GM18951 (cell line): Measurements from ENCODE around the gene HOPX.

Experiments used
- POLR2A ChIP-seq: IDR thresholded peaks from 4 replicates; pipeline ENCODE4 v1.6.1; 2011; ENCODE audit warnings: mild to moderate bottlenecking; ENCODE audit not compliant: insufficient read length, insufficient read depth; ENCODE audit errors: extremely low read depth
- in situ Hi-C: fragments of 300-500 bp; cut with MboI; formaldehyde crosslinking; loops from one replicate; pipeline ENCODE4 v1.12.0; 2022; ENCODE audit warnings: low sequenced_read_pairs, mixed read lengths, inconsistent platforms; ENCODE audit not compliant: unreplicated experiment

The HOPX gene

DNA sequence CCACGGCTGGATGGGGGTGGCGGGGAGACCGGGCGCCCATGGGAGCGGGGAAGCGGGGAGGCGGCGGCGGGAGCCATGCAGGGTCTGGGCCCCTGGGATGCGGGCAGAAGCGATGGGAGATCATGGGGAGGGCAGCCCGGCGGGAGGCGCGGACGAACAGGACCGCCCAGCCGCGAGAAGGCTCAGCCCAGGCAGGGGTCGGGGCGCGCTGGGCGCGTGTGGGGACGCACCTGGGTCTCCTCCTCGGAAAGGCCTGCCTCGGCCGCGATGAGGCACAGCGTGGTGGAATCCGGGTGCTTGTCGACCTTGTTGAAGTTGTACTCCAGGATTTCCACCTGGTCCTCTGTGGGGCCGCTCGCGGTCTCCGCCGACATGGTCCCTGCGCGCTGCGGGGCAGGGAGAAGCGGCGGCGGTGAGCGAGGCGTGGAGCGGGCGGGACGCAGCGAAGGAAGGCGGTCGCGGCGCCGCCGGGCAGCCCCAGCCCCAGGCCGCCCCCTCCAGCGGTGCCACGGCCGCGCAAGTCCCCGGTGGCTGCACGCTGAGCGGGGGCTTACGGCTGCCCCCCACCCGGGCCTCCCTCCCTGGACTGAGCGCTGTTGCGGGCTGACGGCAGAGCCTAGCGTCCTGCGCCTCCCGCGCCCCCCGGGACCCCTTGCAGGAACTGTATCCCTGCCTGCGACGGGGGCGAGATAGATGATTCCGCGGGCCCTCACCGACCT, 25.3 kb downstream of the HOPX start:
- in situ Hi-C loops = no loop called here
- no peak for TF ChIP-seq POLR2A

DNA sequence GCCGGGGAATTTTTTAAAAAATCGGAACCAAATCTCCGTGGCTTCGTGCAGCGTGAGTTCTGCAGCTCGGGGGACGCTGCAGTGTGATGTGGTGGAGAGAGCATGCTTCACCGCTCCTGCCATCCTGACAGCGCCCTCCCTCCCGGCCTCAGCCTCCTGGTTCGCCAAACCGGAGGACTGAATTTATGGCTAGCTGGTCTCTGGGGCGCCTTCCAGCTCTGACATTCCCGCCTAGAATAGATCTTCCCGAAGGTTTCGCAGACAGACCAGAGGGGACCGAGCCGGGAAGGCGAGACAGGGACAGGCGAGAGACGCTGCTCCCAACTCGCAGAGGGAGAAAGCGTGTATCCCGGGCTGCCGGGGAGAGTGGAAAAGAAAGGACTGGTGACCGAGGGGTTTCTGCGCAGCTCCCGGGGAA, 25.9 kb downstream of the HOPX start:
- in situ Hi-C loops = no loop called here
- TF ChIP-seq POLR2A = no peak

DNA sequence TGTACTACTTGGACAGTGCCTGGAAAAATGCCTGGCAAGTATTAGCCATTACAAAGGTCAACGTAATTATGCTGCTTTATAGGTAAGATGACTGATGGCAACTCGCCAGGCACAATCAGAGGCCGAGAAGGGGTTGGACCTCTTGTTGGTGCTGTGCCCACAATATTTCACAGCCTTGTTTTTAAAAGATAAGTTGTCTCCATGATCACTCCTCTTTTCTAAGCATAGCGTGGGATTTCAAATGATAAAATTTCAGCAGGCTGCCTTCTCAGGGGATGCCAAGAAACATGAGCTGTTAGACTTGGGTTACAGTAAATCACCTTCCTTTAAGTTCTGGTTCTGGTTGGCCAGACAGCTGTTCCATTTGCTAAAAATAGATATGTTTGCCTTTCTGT, 26.9 kb downstream of the HOPX start:
- in situ Hi-C loops = no loop called here
- no peak for TF ChIP-seq POLR2A

DNA sequence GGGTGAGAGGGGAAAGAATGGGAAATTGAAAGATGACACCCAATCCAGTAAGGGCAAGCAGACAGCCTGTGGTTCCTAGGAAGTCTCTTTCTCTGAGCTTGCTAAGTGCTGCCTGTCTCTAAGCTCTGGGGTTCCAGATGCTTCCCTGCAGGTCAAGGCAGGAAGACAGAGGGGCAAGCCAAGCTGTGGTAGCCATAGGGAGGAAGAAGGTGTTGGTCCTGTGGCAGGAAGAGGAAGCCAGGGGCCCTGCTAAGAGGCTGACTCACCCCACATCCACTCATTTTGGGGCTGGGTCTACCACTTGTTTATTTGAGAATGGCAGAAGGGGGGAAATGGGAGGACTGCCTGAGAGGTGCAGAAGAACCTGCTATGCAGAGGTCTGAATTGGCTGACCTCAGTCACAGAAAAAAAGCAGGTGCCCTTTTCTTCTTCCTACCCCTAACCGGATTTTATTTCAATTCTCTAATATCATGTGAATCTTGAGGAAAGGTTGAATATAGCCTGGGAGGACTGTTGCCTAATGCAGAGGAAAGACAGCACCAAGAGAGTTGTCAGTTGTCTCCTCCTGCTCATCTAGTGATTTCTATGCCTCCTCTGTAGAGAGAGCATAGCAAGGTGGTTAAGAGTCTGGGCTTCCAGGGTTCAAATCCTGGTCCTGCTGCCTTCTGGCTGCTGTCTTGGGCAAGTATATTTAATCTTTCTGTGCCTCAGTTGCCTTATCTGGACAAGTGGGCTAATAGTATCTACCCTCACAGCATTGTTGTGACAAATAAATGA, 27.4 kb downstream of the HOPX start:
- TF ChIP-seq POLR2A = no peak
- in situ Hi-C loops = no loop called here

DNA sequence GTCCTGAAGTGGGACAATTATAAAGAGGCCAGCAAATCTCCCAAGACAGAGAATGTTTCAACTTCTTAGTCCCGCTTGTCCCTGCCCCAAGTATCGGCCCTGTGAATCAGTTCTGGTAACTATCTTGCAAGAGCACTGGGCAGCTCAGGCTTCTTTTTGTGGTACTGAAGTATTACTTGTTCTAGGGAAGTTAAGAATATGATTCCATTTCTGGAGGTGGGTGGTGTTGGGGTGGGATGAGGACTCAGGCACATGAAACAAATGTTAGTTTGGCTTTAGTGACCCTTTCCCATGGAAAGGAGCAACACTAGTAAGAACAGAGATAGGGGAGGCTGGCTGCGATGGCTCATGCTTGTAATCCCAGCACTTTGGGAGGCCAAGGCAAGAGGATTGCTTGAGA, 28.9 kb downstream of the HOPX start:
- TF ChIP-seq POLR2A = no peak
- in situ Hi-C loops = no loop called here

DNA sequence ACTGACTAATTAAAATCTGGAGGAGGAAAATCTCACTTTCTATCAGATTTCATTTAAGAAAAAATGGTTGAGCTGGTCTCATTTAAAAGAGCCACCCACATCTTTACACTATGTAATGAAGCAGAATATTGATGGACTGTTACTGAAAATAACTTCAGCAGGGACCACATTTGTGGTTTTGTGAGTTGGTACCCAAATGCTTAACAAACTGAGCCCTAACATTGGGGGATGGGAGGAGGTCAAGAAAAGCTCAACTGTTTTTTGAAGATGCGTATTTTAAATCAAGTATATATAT, 30.1 kb downstream of the HOPX start:
- TF ChIP-seq POLR2A = no peak
- in situ Hi-C loops = no loop called here

DNA sequence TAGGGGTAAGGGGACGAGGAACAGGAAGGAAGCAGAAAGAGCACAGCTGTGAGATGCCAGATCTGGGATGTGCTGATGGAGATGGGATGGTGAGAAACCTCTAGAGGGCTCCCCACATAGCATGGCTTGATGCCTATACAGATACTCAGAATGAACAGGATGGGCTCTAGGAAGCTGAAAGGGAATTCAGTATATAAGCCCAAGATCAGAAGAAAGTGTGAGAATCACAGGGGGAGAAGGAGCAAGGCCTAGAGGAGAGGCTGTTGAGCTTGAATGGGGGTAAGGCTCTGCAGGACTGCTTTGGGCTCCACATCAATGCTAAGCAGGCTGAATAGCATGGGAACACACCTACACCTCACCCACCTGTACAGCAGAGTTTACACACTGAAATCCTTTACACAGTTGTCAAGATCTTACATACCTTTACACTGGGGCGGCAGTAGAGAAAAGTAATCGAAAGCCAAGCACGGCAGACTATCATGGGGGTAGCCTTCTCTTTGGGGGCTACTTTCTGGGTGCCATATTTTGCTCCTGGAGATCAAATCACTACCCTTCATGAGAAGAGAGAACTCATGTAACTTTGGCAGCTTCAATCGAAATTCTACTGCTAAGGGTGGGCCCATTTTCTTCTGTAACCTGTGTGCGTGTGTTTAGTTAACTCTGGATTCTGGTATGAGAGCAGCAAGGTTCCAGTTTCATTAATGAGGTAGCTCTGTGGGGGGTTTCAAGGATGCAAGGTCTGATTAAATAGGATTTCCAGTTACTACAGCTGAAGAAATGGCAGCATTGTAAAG, 30.6 kb downstream of the HOPX start:
- TF ChIP-seq POLR2A = no peak
- in situ Hi-C loops = no loop called here

DNA sequence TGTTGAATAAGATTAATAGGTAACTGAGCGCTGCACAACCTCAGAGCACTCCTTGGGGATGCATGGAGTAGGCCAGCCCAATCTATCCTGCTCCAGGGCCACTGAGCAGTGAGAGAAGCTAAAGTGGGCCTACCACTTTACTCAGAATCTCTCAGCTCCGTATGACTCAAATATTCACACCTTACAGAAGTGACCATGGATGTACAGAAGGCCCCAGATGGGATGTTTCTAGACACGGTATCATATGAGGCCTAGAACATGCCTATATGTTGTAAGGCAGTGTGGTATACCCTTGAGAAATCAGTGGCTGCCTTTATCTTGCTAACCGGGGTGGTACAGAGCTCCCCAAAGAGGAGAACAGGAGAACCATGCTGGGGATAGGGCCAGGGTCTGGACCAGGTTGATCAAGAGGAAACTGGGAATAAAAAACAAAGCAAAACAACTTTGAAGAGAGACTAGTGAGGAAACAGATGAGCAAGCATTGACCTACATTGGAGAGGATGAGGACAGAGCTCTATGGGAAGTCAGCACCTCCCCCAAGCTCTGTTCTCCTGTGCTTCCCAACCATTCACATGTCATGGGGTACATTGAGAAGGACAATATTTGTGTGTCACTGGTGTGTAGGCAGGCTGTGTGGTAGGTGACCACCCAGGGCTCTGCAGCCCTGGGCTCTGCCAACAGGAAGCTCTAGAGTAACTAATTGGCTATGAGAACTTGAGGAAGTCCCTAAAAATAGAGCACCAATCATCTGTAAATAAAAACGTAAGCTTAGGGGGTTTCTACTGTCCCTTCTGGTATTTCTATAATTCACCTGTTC, 31.4 kb downstream of the HOPX start:
- no peak for TF ChIP-seq POLR2A
- in situ Hi-C loops = no loop called here

DNA sequence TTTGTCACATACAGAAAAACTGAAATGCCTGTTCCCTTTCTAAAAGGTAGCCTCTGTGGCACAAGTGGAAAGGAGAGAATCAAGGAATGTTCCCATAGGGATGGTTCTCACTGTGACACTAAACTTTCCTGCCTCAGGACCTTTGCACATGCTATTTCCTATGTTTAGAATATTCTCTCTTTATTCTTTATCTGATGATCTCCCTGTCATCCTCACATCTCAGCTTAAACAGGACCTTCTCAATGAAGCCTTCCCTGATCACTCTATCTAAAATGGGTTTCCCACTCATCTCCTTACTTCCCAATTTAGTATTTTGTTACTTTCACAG, 32.3 kb downstream of the HOPX start:
- in situ Hi-C loops = no loop called here

DNA sequence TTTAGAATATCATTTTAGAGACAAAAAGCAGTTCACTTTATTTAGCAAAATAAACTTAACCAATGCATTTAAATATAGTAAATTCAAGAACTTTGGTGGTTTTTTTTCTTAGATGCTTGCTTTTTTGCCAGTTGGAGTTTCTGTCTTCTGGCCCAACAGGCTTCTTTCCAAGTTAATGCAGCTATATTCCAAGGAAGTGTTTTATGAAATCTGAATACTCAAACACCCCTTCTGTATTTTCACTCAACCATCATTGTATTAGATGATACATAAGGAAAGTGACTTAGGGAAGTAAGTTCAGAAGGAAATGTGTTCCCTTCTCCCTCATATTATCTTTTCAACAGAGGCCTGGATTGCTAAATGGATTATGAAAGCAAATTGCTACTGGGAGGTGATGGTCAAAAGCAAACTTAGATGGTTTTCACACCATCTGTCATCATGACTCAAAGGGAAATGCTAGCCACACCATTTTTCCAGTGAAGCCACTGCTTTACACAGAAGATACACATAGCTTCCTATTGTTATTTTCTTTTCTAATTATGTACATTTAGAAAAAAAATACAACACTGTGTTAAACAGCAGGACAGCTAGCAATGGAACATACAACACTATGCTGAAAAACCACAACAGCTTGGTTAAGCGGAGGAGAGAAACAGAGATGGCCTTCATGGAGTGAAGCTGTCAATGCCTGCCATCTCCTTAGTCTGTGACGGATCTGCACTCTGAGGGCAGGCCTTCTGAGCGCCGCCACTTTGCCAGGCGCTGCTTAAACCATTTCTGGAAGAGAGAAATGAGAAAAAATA, 32.9 kb downstream of the HOPX start:
- TF ChIP-seq POLR2A = no peak
- in situ Hi-C loops = no loop called here

More for the DNA sequence above, 32.3 kb downstream of the HOPX start:
- TF ChIP-seq POLR2A = no peak

DNA sequence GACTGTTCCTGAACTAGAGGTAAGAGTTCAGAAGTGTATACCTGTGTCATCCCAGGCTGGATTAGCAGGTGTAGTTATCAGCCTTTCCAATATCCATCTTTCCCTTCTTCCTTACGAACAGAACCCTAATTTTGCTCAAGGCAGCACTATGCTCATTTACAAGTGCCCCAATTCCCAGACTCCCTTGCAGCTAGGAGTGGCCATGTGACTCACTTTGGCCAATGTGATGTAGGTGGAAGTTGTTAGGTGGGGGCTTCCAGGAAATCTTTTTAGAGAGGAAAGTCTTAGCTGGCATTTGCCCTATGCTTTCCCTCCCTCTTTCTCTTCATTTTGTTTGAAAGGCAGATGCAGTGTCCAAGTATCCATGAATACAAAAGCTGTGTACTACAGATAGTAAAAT, 34.8 kb downstream of the HOPX start:
- in situ Hi-C loops = no loop called here
- TF ChIP-seq POLR2A = no peak

DNA sequence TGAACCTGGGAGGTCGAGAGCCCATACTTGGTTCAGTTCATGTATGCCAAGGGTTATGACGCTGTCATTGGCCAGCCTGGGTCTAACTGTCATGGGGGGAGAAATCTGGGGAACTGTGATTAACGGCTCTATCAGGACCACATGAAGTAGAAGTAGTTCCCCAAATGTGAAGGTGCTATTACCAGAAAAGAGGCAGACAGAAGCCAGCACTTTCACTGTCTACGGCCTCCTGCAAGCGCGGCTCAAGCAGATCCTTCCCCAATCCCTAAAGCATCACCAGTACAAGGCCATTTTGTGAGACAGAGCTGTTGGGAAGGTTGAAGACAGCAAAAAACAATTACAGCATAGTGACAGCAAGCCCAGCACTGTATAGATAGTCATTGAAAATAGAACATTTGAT, 37.5 kb downstream of the HOPX start:
- in situ Hi-C loops = no loop called here
- TF ChIP-seq POLR2A = no peak

DNA sequence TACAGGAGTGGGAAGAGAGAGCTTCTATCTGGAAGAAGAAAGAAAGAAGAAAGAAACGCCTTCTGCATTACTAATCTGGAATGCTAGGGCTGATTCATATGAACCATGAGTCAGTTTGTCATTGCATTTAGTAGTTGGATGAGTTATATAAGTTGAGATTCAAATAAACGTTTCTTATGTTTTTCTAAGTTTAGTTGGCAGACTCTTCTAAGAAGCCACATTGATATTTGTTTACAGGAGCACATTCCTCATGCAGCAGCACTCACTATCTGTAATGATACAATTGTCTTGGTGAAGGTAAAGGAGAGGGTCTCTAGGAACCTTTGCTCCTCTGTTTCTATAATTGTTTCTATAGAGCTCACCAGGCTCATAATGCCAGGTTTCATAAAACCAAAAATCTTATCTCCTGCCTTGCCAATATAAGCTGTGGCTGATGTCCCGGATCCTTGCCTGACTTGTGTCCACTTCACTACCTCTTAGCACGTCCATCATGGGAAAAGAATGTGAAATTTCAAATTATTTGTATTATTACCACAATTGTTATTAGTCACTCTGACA, 39.5 kb downstream of the HOPX start:
- TF ChIP-seq POLR2A = no peak
- in situ Hi-C loops = no loop called here
